SK-N-SH treated with all-trans-retinoic acid at 6 μM for 48 hours (cell line): ENCODE measurements around the gene LY6G5C.

ENCODE experiments used
- GLIS3 ChIP-seq: fragments of 250-450 bp; sonication (Bioruptor Pico); IDR thresholded peaks from 2 replicates; pipeline ENCODE4 v1.5.0; 2020; ENCODE audit warnings: mild to moderate bottlenecking, moderate library complexity
- ISL1 ChIP-seq: fragments of 250-450 bp; sonication (Bioruptor Pico); IDR thresholded peaks from 2 replicates; pipeline ENCODE4 v2.1.2; 2022; ENCODE audit warnings: mild to moderate bottlenecking, moderate library complexity
- OSR1 ChIP-seq: fragments of 250-450 bp; sonication (Bioruptor Pico); IDR thresholded peaks from 2 replicates; pipeline ENCODE4 v1.8.0; 2022; ENCODE audit warnings: moderate library complexity, mild to moderate bottlenecking, inconsistent platforms
- RARB ChIP-seq: fragments of 250-450 bp; sonication (Bioruptor Pico); IDR thresholded peaks from 2 replicates; pipeline ENCODE4 v1.8.0; 2021; ENCODE audit warnings: mild to moderate bottlenecking, moderate library complexity
- SNAI2 ChIP-seq: fragments of 250-450 bp; sonication (Bioruptor Pico); IDR thresholded peaks from 2 replicates; pipeline ENCODE4 v1.5.0; 2020; ENCODE audit warnings: mild to moderate bottlenecking, moderate library complexity
- ZC3H10 ChIP-seq: fragments of 250-450 bp; sonication (Bioruptor Pico); IDR thresholded peaks from 2 replicates; pipeline ENCODE4 v1.5.1; 2021; ENCODE audit warnings: mild to moderate bottlenecking, moderate library complexity
- ZFP30 ChIP-seq: fragments of 450-650 bp; formaldehyde crosslinking; IDR thresholded peaks from 2 replicates; pipeline ENCODE4 v1.5.0; 2022; ENCODE audit warnings: mild to moderate bottlenecking, moderate library complexity
- ZNF8 ChIP-seq: fragments of 450-650 bp; formaldehyde crosslinking; IDR thresholded peaks from 2 replicates; pipeline ENCODE4 v1.5.0; 2020; ENCODE audit warnings: mild to moderate bottlenecking, moderate library complexity
- TF ChIP-seq, protein P1 (sequence below): fragments of 250-450 bp; sonication (Bioruptor Pico); IDR thresholded peaks from 2 replicates; pipeline ENCODE4 v1.8.0; 2020; ENCODE audit warnings: mild to moderate bottlenecking, moderate library complexity, borderline replicate concordance
- TF ChIP-seq, protein P2 (sequence below): fragments of 250-450 bp; sonication (Bioruptor Pico); IDR thresholded peaks from 2 replicates; pipeline ENCODE4 v1.5.1; 2021; ENCODE audit warnings: mild to moderate bottlenecking, moderate library complexity
- TF ChIP-seq, protein P3 (sequence below): fragments of 250-450 bp; sonication (Bioruptor Pico); IDR thresholded peaks from 2 replicates; pipeline ENCODE4 v1.8.0; 2021; ENCODE audit warnings: low read depth, mild to moderate bottlenecking, moderate library complexity, borderline replicate concordance

DNA sequence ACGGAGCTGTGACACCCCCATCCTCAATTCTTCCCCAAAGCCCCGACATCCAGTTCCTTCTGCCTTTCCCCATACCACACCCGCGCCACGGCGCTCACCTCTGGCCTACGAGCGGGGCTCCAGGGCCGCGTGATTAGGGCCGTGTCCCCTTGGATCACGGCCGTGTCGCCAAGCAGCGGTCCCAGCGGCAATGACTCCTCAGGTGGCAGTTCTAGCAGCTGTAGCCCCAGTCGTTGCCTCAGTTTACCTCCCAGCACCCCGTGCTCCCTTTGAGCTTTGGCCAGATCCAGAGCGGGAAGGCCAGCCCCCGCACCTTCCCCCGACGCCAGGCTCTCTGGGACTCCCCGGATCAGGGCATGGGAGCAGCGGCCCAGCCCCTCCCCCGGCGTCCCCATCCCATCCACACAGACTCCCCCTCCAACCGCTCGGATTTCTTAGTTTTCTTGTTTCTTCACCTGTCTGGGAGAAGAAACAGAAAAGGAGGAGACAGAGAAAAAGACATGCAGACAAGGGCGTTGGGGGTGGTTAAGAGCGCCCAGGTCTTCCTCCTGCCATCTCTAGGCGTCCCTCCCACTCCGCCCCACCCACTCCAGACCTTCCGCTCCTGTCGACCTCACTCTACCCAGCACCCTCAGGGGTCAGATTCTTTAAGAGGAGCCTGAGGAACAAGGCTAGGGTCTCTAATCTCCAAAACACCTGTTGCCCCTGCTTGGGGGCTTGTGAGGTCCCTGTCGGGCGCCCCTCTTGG, 48.1 kb upstream of the LY6G5C start, which contains the start of gene DDAH2:
- TF ChIP-seq, protein P1, sequence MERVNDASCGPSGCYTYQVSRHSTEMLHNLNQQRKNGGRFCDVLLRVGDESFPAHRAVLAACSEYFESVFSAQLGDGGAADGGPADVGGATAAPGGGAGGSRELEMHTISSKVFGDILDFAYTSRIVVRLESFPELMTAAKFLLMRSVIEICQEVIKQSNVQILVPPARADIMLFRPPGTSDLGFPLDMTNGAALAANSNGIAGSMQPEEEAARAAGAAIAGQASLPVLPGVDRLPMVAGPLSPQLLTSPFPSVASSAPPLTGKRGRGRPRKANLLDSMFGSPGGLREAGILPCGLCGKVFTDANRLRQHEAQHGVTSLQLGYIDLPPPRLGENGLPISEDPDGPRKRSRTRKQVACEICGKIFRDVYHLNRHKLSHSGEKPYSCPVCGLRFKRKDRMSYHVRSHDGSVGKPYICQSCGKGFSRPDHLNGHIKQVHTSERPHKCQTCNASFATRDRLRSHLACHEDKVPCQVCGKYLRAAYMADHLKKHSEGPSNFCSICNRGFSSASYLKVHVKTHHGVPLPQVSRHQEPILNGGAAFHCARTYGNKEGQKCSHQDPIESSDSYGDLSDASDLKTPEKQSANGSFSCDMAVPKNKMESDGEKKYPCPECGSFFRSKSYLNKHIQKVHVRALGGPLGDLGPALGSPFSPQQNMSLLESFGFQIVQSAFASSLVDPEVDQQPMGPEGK (CRISPR knock-in tag): no peak
- TF ChIP-seq, protein P2, sequence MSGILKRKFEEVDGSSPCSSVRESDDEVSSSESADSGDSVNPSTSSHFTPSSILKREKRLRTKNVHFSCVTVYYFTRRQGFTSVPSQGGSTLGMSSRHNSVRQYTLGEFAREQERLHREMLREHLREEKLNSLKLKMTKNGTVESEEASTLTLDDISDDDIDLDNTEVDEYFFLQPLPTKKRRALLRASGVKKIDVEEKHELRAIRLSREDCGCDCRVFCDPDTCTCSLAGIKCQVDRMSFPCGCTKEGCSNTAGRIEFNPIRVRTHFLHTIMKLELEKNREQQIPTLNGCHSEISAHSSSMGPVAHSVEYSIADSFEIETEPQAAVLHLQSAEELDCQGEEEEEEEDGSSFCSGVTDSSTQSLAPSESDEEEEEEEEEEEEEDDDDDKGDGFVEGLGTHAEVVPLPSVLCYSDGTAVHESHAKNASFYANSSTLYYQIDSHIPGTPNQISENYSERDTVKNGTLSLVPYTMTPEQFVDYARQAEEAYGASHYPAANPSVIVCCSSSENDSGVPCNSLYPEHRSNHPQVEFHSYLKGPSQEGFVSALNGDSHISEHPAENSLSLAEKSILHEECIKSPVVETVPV (CRISPR knock-in tag): no peak
- TF ChIP-seq ZNF8 (CRISPR knock-in tag): no peak
- no peak for TF ChIP-seq ZFP30 (CRISPR knock-in tag)
- TF ChIP-seq ZC3H10: no peak
- peak; percentile 16; the same call in 1 of the 2 replicates for TF ChIP-seq SNAI2 (CRISPR knock-in tag)
- TF ChIP-seq GLIS3 (CRISPR knock-in tag): no peak
- no peak for TF ChIP-seq OSR1 (CRISPR knock-in tag)
- TF ChIP-seq RARB (CRISPR knock-in tag): no peak
- no peak for TF ChIP-seq ISL1 (CRISPR knock-in tag)
- TF ChIP-seq, protein P3, sequence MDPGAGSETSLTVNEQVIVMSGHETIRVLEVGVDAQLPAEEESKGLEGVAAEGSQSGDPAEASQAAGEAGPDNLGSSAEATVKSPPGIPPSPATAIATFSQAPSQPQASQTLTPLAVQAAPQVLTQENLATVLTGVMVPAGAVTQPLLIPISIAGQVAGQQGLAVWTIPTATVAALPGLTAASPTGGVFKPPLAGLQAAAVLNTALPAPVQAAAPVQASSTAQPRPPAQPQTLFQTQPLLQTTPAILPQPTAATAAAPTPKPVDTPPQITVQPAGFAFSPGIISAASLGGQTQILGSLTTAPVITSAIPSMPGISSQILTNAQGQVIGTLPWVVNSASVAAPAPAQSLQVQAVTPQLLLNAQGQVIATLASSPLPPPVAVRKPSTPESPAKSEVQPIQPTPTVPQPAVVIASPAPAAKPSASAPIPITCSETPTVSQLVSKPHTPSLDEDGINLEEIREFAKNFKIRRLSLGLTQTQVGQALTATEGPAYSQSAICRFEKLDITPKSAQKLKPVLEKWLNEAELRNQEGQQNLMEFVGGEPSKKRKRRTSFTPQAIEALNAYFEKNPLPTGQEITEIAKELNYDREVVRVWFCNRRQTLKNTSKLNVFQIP (CRISPR knock-in tag): no peak
